PC-3 (cell line): ENCODE measurements around the gene RIMKLB. TPM values are rescaled to one million over a fixed set of nuclear protein-coding genes. Genes with fewer than 3 reads are reported as not detected.

Source experiments
- ATAC-seq: fragments of 200-7000 bp; cut with Tn5 transposase; 2 replicates; pipeline ENCODE4 v1.9.1; 2020; ENCODE audit warnings: mild to moderate bottlenecking, moderate library complexity
- BruUV-seq: library from RNA; stranded (reverse); fragments of 400-500 nt; replicated peaks from 2 replicates; lab custom pipeline; 2021; lab: Mats Ljungman, UMichigan
- CTCF ChIA-PET: fragments of 300-600 bp; sonication (Branson Sonifier 250); formaldehyde crosslinking; loops from one replicate; lab custom pipeline; 2022; ENCODE audit warnings: antibody characterized with exemption; lab: Charles Lee
- POLR2A ChIA-PET: fragments of 300-600 bp; sonication (Branson Sonifier 250); formaldehyde crosslinking; loops from one replicate; lab custom pipeline; 2022; ENCODE audit warnings: antibody characterized with exemption; ENCODE audit not compliant: unreplicated experiment; lab: Charles Lee
- DNase-seq: peaks from one replicate; pipeline ENCODE4 v3.0.0-alpha.2; 2015
- H2AFZ ChIP-seq: fragments of 300-600 bp; sonication (generic); 2 replicates; pipeline ENCODE4 v1.6.0; 2016; ENCODE audit warnings: antibody characterized with exemption, low read length
- H3F3A ChIP-seq: fragments of 300-600 bp; sonication (generic); one replicate; pipeline ENCODE4 v1.6.0; 2017; ENCODE audit warnings: antibody characterized with exemption, low read length, control low read depth, mild to moderate bottlenecking; ENCODE audit not compliant: unreplicated experiment
- H3K27ac ChIP-seq: fragments of 300-600 bp; sonication (generic); 2 replicates; pipeline ENCODE4 v1.5.1; 2016; ENCODE audit warnings: mild to moderate bottlenecking, low read length
- H3K27me3 ChIP-seq: fragments of 300-600 bp; sonication (generic); 2 replicates; pipeline ENCODE4 v1.6.1; 2016; ENCODE audit warnings: low read length, mixed read lengths
- H3K36me3 ChIP-seq: fragments of 300-600 bp; sonication (generic); 2 replicates; pipeline ENCODE4 v1.6.1; 2016; ENCODE audit warnings: low read depth, mixed run types, low read length, mixed read lengths
- H3K4me1 ChIP-seq: fragments of 300-600 bp; sonication (generic); 2 replicates; pipeline ENCODE4 v1.5.1; 2016; ENCODE audit warnings: low read length; ENCODE audit not compliant: insufficient read depth
- H3K4me2 ChIP-seq: fragments of 300-600 bp; sonication (generic); 2 replicates; pipeline ENCODE4 v1.6.0; 2016; ENCODE audit warnings: low read length
- H3K4me3 ChIP-seq: fragments of 300-600 bp; sonication (generic); 2 replicates; pipeline ENCODE4 v1.5.1; 2016; ENCODE audit warnings: mild to moderate bottlenecking, low read length, mixed read lengths
- H3K79me2 ChIP-seq: fragments of 300-600 bp; sonication (generic); 2 replicates; pipeline ENCODE4 v1.6.1; 2017; ENCODE audit warnings: low read length, mixed read lengths
- H3K9ac ChIP-seq: fragments of 300-600 bp; sonication (generic); 2 replicates; pipeline ENCODE4 v1.6.0; 2016; ENCODE audit warnings: mild to moderate bottlenecking, low read length
- H3K9me2 ChIP-seq: fragments of 300-600 bp; sonication (generic); replicated peaks from 2 replicates; pipeline ENCODE4 v1.6.1; 2016; ENCODE audit warnings: mixed run types, low read length, mixed read lengths
- H3K9me3 ChIP-seq: fragments of 300-600 bp; sonication (generic); 2 replicates; pipeline ENCODE4 v1.6.1; 2016; ENCODE audit warnings: low read length, mixed read lengths
- H4K20me1 ChIP-seq: fragments of 300-600 bp; sonication (generic); 2 replicates; pipeline ENCODE4 v1.6.1; 2016; ENCODE audit warnings: low read length, mixed read lengths
- CTCF ChIP-seq: fragments of 300-600 bp; sonication (generic); conservative IDR thresholded peaks from 2 replicates; pipeline ENCODE4 v1.5.1; 2017; ENCODE audit warnings: antibody characterized with exemption, low read depth, mild to moderate bottlenecking, low read length
- EZH2 ChIP-seq: fragments of 300-600 bp; sonication (generic); IDR thresholded peaks from one replicate; pipeline ENCODE4 v1.6.1; 2017; ENCODE audit warnings: antibody characterized with exemption, mild to moderate bottlenecking, low read length; ENCODE audit not compliant: unreplicated experiment
- EZH2phosphoT487 ChIP-seq: fragments of 300-600 bp; sonication (generic); IDR thresholded peaks from 2 replicates; pipeline ENCODE4 v1.6.1; 2018; ENCODE audit warnings: mild to moderate bottlenecking, antibody characterized with exemption, low read length, borderline replicate concordance
- intact Hi-C: fragments of 100-400 bp; cut with micrococcal nuclease; formaldehyde crosslinking; loops from 2 replicates; pipeline ENCODE4 v1.9.0; 2023
- total RNA-seq: library from RNA; depleted of rRNA; stranded (reverse); fragments of >200 nt; gene quantifications from 2 replicates; pipeline ENCODE4 v1.2.3, GENCODE V29; 2014

RIMKLB gene
- total RNA-seq, 1 experiment from 2014 or later, result 1.3 TPM

- ChIA-PET CTCF (no interaction called here), POLR2A (no interaction called here)
- H3K36me3 ChIP-seq, result no peaks in the 10 kb centered on the region
- H3K27ac ChIP-seq, result no peak overlapping the region
- H4K20me1 ChIP-seq, result no peaks in the 10 kb centered on the region
- no peak overlapping the region for H3K4me2 ChIP-seq
- intact Hi-C loops, result no loop called here
- TF ChIP-seq CTCF (no peak), EZH2 (no peak), EZH2phosphoT487 (no peak)
- no peaks in the 10 kb centered on the region for H3K27me3 ChIP-seq
- no TSS peak for BruUV-seq
- no peaks in the 10 kb centered on the region for H3K9me3 ChIP-seq
- no peaks in the 10 kb centered on the region for H3K79me2 ChIP-seq
- no peaks in the 10 kb centered on the region for H3K9me2 ChIP-seq
- H3F3A ChIP-seq, result no peaks in the 10 kb centered on the region
- H3K4me3 ChIP-seq, result no peak overlapping the region
- no peaks in the 10 kb centered on the region for H3K4me1 ChIP-seq
- ATAC-seq (no peak), DNase-seq (no peak)
- H2AFZ ChIP-seq, result no peak overlapping the region
- H3K9ac ChIP-seq, result no peak overlapping the region
Observed at GRCh38 chr12:8677362-8677761, 20.4 kb upstream of the RIMKLB start.

- H3K4me1 ChIP-seq, result no peaks in the 10 kb centered on the region
- no peaks in the 10 kb centered on the region for H3K79me2 ChIP-seq
- CTCF ChIA-PET, result no interaction called here
- no peaks in the 10 kb centered on the region for H3K36me3 ChIP-seq
- no peaks in the 10 kb centered on the region for H3K9me2 ChIP-seq
- POLR2A ChIA-PET, result no interaction called here
- no peaks in the 10 kb centered on the region for H4K20me1 ChIP-seq
- DNase-seq (no peak), ATAC-seq (no peak)
- H3K27ac ChIP-seq, result no peak overlapping the region
- no peaks in the 10 kb centered on the region for H3F3A ChIP-seq
- no peak overlapping the region for H3K4me3 ChIP-seq
- no peak overlapping the region for H3K9ac ChIP-seq
- H3K27me3 ChIP-seq, result no peaks in the 10 kb centered on the region
- no TSS peak for BruUV-seq
- no peak overlapping the region for H3K4me2 ChIP-seq
- TF ChIP-seq CTCF (no peak), EZH2phosphoT487 (no peak), EZH2 (no peak)
- H3K9me3 ChIP-seq, result no peaks in the 10 kb centered on the region
- intact Hi-C loops, result no loop called here
- H2AFZ ChIP-seq, result no peak overlapping the region
Observed at GRCh38 chr12:8678661-8679111, 19.1 kb upstream of the RIMKLB start.

- H2AFZ ChIP-seq, result no peak overlapping the region
- no peaks in the 10 kb centered on the region for H3K79me2 ChIP-seq
- no peaks in the 10 kb centered on the region for H3K36me3 ChIP-seq
- TF ChIP-seq CTCF, result 0 out of 2 replicates have a peak, but pooled peaks have one; percentile 12
- TF ChIP-seq EZH2phosphoT487, result no peak
- TF ChIP-seq EZH2, result no peak
- no peak overlapping the region for H3K27ac ChIP-seq
- DNase-seq (no peak), ATAC-seq (no peak)
- no peaks in the 10 kb centered on the region for H3K9me3 ChIP-seq
- CTCF ChIA-PET, result no interaction called here
- intact Hi-C loops, result loop anchor here (10.0 kb wide), 1 partner anchor 214 kb away; no protein-coding TSS in a partner anchor
- no peaks in the 10 kb centered on the region for H3F3A ChIP-seq
- no peaks in the 10 kb centered on the region for H3K9me2 ChIP-seq
- no peaks in the 10 kb centered on the region for H4K20me1 ChIP-seq
- H3K4me2 ChIP-seq, result no peak overlapping the region
- POLR2A ChIA-PET, result no interaction called here
- H3K27me3 ChIP-seq, result no peaks in the 10 kb centered on the region
- BruUV-seq, result no TSS peak
- H3K4me3 ChIP-seq, result no peak overlapping the region
- H3K9ac ChIP-seq, result no peak overlapping the region
- H3K4me1 ChIP-seq, result no peaks in the 10 kb centered on the region
Observed at GRCh38 chr12:8680533-8680932, 17.3 kb upstream of the RIMKLB start.
